Breast epithelium (tissue), 4 donors: Measurements from ENCODE around the gene SMIM13. TPM values are rescaled to one million over a fixed set of nuclear protein-coding genes. Genes with fewer than 3 reads are reported as not detected.

Experiments used
- DNase-seq, 2 donors: peaks; one replicate each; pipeline ENCODE4 v3.0.0-alpha.2; 2019; ENCODE audit warnings: low spot score in 2 of 2
- H3K27ac ChIP-seq, 2 donors: fragments of 200-600 bp; sonication (generic) in 1 of 2; one replicate each; pipeline ENCODE4 v1.5.1; 2016 to 2019; ENCODE audit warnings: mild to moderate bottlenecking in 1 of 2
- H3K27me3 ChIP-seq, 2 donors: fragments of 200-600 bp; sonication (generic) in 1 of 2; one replicate each; pipeline versions ENCODE4 v1.5.1 to v1.6.0; 2017 to 2019; ENCODE audit warnings: control low read depth in 1 of 2, mild to moderate bottlenecking in 1 of 2
- H3K36me3 ChIP-seq: fragments of 200-600 bp; one replicate; pipeline ENCODE4 v1.5.1; 2019
- H3K4me1 ChIP-seq, 2 donors: fragments of 200-600 bp; sonication (generic); one replicate each; pipeline ENCODE4 v1.5.1; 2016 to 2019; ENCODE audit warnings: control low read depth in 1 of 2
- H3K4me3 ChIP-seq, 3 donors: fragments of 200-600 bp; sonication (generic); 1 replicate in 2 of 3; 2 replicates in 1 of 3; pipeline ENCODE4 v1.5.1; 2016 to 2019; ENCODE audit warnings: mild to moderate bottlenecking in 3 of 3, moderate library complexity in 2 of 3
- H3K9me3 ChIP-seq, 2 donors: fragments of 200-600 bp; sonication (generic) in 1 of 2; one replicate each; pipeline ENCODE4 v1.5.1; 2016 to 2019; ENCODE audit warnings: control low read depth in 1 of 2
- POLR2A ChIP-seq: fragments of 450-650 bp; IDR thresholded peaks from one replicate; pipeline ENCODE4 v1.6.1; 2016; ENCODE audit warnings: antibody characterized with exemption, mild to moderate bottlenecking, moderate library complexity
- POLR2AphosphoS5 ChIP-seq, 3 donors: sonication (generic); formaldehyde crosslinking; IDR thresholded peaks; one replicate each; pipeline ENCODE4 v1.6.1; 2017; ENCODE audit warnings: antibody characterized with exemption in 3 of 3
- intact Hi-C: fragments of 100-400 bp; cut with DNase I; formaldehyde crosslinking; loops from one replicate; pipeline ENCODE4 v1.15.1; 2023; ENCODE audit warnings: low total_unique reads
- total RNA-seq, 3 donors: library from RNA; depleted of rRNA; stranded (reverse); fragments of >200 nt; gene quantifications; one replicate each; pipeline ENCODE4 v1.1.0, GENCODE V29; 2016
- TF ChIP-seq, protein P1 (sequence below), 3 donors: fragments of 450-650 bp; IDR thresholded peaks; one replicate each; pipeline ENCODE4 v1.5.1; 2016 to 2017; ENCODE audit warnings: antibody characterized with exemption in 3 of 3, mild to moderate bottlenecking in 3 of 3, moderate library complexity in 3 of 3

The SMIM13 gene
- total RNA-seq, 3 donors from 2014 or later: 5.3 to 7.6 (median 6.2) TPM

DNA sequence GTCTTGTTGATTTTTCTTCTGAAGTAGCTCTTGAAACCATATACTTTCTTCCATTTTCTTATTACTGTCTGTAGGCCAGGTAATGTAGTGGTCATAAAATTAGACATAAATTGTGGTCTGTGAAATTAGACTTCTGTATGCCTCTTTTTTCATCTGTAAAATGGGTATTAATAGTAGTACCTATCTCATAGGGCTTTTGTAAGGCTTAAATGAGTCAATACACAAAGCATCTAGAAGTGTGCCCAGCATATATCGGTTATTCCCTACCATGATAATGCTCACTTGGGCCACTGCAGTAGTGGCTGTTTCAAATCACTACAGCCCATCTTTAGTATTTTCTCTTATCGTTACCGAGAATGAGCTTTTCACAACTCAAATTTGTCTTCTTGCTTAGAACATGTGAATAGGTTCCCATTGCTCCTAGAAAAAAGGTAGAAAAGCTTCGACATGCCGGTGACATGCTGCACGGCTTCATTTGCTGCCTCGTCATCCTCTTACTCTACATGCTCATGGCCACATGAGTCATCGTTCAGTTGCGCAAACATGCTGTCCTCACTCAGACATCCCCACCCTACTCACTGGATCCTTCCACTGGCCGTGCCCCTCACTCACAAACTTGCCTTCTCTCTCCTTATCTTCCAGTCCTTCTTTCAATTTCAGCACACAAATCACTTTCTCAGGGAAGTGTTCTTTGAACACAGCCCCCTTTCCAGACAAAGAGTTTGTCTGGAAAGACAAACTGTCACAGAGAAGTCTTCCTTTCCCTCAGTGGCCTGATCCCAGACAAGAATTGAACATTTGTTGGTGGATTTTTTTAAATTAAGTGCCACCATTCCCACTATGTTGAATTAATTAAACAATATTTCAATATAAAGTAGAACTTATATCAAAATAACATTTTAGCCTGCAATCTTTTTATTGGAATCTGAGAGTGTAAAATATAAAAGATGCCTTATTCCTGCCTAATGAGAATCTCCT, 50.0 kb downstream of the SMIM13 start:
- no peak overlapping the region for H3K27ac ChIP-seq
- H3K9me3 ChIP-seq: no peaks in the 10 kb centered on the region
- no peak for DNase-seq
- H3K27me3 ChIP-seq: no peaks in the 10 kb centered on the region
- peak in 1 of 3 donors; percentile 58 for TF ChIP-seq POLR2AphosphoS5 (IDR thresholded peaks at IDR 0.05)
- TF ChIP-seq POLR2A: no peak
- TF ChIP-seq, protein P1, sequence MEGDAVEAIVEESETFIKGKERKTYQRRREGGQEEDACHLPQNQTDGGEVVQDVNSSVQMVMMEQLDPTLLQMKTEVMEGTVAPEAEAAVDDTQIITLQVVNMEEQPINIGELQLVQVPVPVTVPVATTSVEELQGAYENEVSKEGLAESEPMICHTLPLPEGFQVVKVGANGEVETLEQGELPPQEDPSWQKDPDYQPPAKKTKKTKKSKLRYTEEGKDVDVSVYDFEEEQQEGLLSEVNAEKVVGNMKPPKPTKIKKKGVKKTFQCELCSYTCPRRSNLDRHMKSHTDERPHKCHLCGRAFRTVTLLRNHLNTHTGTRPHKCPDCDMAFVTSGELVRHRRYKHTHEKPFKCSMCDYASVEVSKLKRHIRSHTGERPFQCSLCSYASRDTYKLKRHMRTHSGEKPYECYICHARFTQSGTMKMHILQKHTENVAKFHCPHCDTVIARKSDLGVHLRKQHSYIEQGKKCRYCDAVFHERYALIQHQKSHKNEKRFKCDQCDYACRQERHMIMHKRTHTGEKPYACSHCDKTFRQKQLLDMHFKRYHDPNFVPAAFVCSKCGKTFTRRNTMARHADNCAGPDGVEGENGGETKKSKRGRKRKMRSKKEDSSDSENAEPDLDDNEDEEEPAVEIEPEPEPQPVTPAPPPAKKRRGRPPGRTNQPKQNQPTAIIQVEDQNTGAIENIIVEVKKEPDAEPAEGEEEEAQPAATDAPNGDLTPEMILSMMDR (IDR thresholded peaks at IDR 0.05): no peak
- no peaks in the 10 kb centered on the region for H3K36me3 ChIP-seq
- no peak overlapping the region for H3K4me3 ChIP-seq
- intact Hi-C loops: loop anchor here (5.0 kb wide), 1 partner anchor 354 kb away; no protein-coding TSS in a partner anchor
- no peaks in the 10 kb centered on the region for H3K4me1 ChIP-seq

DNA sequence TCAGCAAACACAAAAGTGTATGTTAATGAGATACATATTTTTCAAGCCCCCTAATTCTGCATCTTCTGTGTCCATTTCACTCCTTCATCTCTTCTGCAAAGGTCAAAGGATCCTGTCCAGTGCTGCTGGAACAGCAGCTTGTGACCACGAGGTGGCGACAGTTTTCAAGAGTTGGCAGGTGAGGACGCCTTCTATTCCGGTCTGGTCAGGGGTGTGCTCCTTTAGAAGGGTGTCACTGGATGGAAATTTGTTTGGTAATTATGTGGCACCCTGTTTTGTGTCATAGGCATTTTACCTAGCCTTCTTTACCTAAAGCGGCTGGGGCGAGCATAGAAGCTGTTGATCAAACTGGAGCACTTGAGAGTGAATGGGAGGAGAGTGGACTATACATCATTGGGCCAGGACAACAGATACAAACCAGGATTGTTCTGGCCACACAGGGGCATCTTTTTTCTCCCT, 50.8 kb downstream of the SMIM13 start:
- Histone ChIP-seq H3K4me3 (no peak overlapping the region), H3K27ac (no peak overlapping the region), H3K9me3 (no peaks in the 10 kb centered on the region), H3K27me3 (no peaks in the 10 kb centered on the region), H3K4me1 (no peaks in the 10 kb centered on the region), H3K36me3 (no peaks in the 10 kb centered on the region)
- intact Hi-C loops: loop anchor here (5.0 kb wide), 1 partner anchor 353 kb away; no protein-coding TSS in a partner anchor
- peak; percentile 70 to 72 for DNase-seq
- TF ChIP-seq POLR2A (no peak), POLR2AphosphoS5 (IDR thresholded peaks at IDR 0.05) (peak in 2 of 3 donors; percentile 29 to 39)
- TF ChIP-seq, protein P1 (IDR thresholded peaks at IDR 0.05): peak; percentile 86 to 94 (median 93)

DNA sequence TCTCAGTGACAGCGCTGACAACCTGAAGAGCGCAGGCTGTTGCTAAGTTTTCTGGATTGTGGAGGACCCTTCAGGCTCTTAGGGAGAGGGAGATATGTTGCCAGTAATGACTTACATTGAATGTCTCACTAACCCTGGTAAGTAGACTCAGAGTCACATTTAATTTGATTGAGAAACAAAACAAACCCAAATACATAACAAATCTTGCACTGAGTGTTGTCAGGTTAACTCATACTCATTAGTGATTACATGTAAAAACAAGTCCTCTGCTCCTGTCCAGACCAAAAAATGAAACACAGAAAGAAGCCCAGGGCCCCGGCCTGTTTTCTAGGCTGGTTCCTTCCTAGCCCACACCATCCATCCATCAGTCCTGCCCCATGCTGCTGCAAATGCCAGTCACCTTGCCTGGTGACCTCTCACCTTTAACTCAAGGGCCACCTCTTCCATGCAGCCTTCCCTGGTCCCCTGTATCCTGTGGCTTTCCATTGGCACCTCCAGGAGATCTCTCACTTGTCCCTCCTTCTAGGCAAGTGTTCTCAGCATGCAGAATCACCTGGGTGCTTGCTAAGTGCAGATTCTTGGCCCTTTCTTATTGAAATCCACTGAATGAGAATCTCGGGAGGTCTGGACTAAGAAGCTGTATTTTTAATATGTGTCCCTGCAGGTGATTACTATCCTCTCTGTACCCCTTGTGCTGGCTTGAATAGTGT, 52.6 kb downstream of the SMIM13 start:
- Histone ChIP-seq H3K9me3 (no peaks in the 10 kb centered on the region), H3K4me1 (no peaks in the 10 kb centered on the region), H3K27ac (no peak overlapping the region), H3K27me3 (no peaks in the 10 kb centered on the region), H3K36me3 (no peaks in the 10 kb centered on the region), H3K4me3 (no peak overlapping the region)
- TF ChIP-seq POLR2A (no peak), POLR2AphosphoS5 (IDR thresholded peaks at IDR 0.05) (no peak)
- TF ChIP-seq, protein P1 (IDR thresholded peaks at IDR 0.05): no peak
- intact Hi-C loops: no loop called here
- no peak for DNase-seq

GRCh38 chr6:11149551-11149950, 55.9 kb downstream of the SMIM13 start:
- Histone ChIP-seq H3K27me3 (no peaks in the 10 kb centered on the region), H3K4me1 (no peaks in the 10 kb centered on the region), H3K4me3 (no peak overlapping the region), H3K9me3 (no peaks in the 10 kb centered on the region), H3K36me3 (no peaks in the 10 kb centered on the region), H3K27ac (no peak overlapping the region)
- intact Hi-C loops: no loop called here
- DNase-seq: no peak
- TF ChIP-seq POLR2AphosphoS5 (IDR thresholded peaks at IDR 0.05) (no peak), POLR2A (no peak)
- TF ChIP-seq, protein P1 (IDR thresholded peaks at IDR 0.05): no peak
